SK-N-SH (cell line): ENCODE results near the gene B3GNT7. TPM values are rescaled to one million over a fixed set of nuclear protein-coding genes. Genes with fewer than 3 reads are reported as not detected.

Experiments used
- CTCF ChIA-PET: fragments of 300-600, 350-600 bp; formaldehyde crosslinking; extraction: SDS; loops from one replicate; lab custom pipeline; 2021; lab: Yijun Ruan, JAX
- POLR2A ChIA-PET: fragments of 350-600 bp; sonication (Branson Sonifier 250); formaldehyde crosslinking; extraction: SDS; loops from one replicate; lab custom pipeline; 2020; ENCODE audit warnings: antibody characterized with exemption, inconsistent platforms; lab: Yijun Ruan, JAX
- DNase-seq: peaks from one replicate; pipeline ENCODE4 v3.0.0; 2012
- H2AFZ ChIP-seq: fragments of 200-600 bp; sonication (generic); 2 replicates; pipeline ENCODE4 v1.8.1; 2016; ENCODE audit warnings: antibody characterized with exemption, mild to moderate bottlenecking, low read depth
- H3F3A ChIP-seq: fragments of 200-600 bp; sonication (generic); replicated peaks from 2 replicates; pipeline ENCODE3; 2016; ENCODE audit warnings: antibody characterized with exemption, mild to moderate bottlenecking; ENCODE audit not compliant: insufficient read depth
- H3K27ac ChIP-seq, 2 experiments: fragments of 200-500 bp in 1 of 2; fragments of 200-600 bp in 1 of 2; sonication (Bioruptor generic) in 1 of 2; sonication (generic), shearing (Covaris generic) in 1 of 2; 2 replicates each; pipeline versions ENCODE4 v1.5.1 to v1.6.1; 2014 to 2016; ENCODE audit warnings: low read depth in 2 of 2, inconsistent platforms in 1 of 2, low read length in 1 of 2, mild to moderate bottlenecking in 1 of 2, mixed read lengths in 1 of 2
- H3K27me3 ChIP-seq: fragments of 200-600 bp; sonication (generic), shearing (Covaris generic); 2 replicates; pipeline ENCODE4 v1.6.1; 2016; ENCODE audit warnings: mixed run types; ENCODE audit not compliant: insufficient read depth
- H3K36me3 ChIP-seq, 2 experiments: fragments of 200-500 bp in 1 of 2; fragments of 200-600 bp in 1 of 2; sonication (Bioruptor generic) in 1 of 2; sonication (generic) in 1 of 2; replicated peaks in 1 of 2; 2 replicates each; pipeline versions ENCODE3 to v1.5.1; 2014 to 2016; ENCODE audit warnings: low read length in 1 of 2, mild to moderate bottlenecking in 1 of 2; ENCODE audit not compliant: insufficient read depth in 2 of 2, control insufficient read depth in 1 of 2
- H3K4me1 ChIP-seq, 2 experiments: fragments of 200-500 bp in 1 of 2; fragments of 200-600 bp in 1 of 2; sonication (Bioruptor generic) in 1 of 2; sonication (generic), shearing (Covaris generic) in 1 of 2; 2 replicates each; pipeline versions ENCODE4 v1.5.1 to v1.6.1; 2014 to 2016; ENCODE audit warnings: low read depth in 1 of 2, low read length in 1 of 2, mixed run types in 1 of 2; ENCODE audit not compliant: insufficient read depth in 2 of 2, control insufficient read depth in 1 of 2
- H3K4me2 ChIP-seq: fragments of 200-600 bp; sonication (generic), shearing (Covaris generic); 2 replicates; pipeline ENCODE4 v1.6.1; 2017; ENCODE audit warnings: mixed run types
- H3K4me3 ChIP-seq, 2 experiments: fragments of 200-500 bp in 1 of 2; fragments of 200-600 bp in 1 of 2; sonication (Bioruptor generic) in 1 of 2; sonication (generic), shearing (Covaris generic) in 1 of 2; 2 replicates each; pipeline versions ENCODE4 v1.5.1 to v1.8.1; 2014 to 2016; ENCODE audit warnings: low read depth in 2 of 2, inconsistent platforms in 1 of 2, low read length in 1 of 2, mild to moderate bottlenecking in 1 of 2, mixed read lengths in 1 of 2, moderate library complexity in 1 of 2
- H3K79me2 ChIP-seq: fragments of 200-600 bp; sonication (generic); 2 replicates; pipeline ENCODE4 v1.8.1; 2017; ENCODE audit warnings: mild to moderate bottlenecking; ENCODE audit not compliant: insufficient read depth
- H3K9ac ChIP-seq: fragments of 200-600 bp; sonication (generic); 2 replicates; pipeline ENCODE4 v1.6.1; 2017; ENCODE audit warnings: mixed run types
- H3K9me2 ChIP-seq: fragments of 200-600 bp; sonication (generic); 2 replicates; pipeline ENCODE4 v1.6.1; 2017; ENCODE audit warnings: mixed run types
- H3K9me3 ChIP-seq: fragments of 200-600 bp; sonication (generic); 2 replicates; pipeline ENCODE4 v1.6.1; 2017; ENCODE audit warnings: mixed run types, mild to moderate bottlenecking, moderate library complexity
- H4K20me1 ChIP-seq: fragments of 200-600 bp; sonication (generic); 2 replicates; pipeline ENCODE4 v1.6.1; 2017; ENCODE audit warnings: mild to moderate bottlenecking, mixed run types; ENCODE audit not compliant: insufficient read depth
- EZH2phosphoT487 ChIP-seq: fragments of 200-600 bp; sonication (generic); IDR thresholded peaks from 2 replicates; pipeline ENCODE4 v1.6.1; 2017; ENCODE audit warnings: low read depth, mixed run types, mild to moderate bottlenecking, antibody characterized with exemption, moderate library complexity, borderline replicate concordance
- FOSL2 ChIP-seq: IDR thresholded peaks from 2 replicates; pipeline ENCODE4 v1.4.0; 2012; ENCODE audit warnings: low read depth, mild to moderate bottlenecking, moderate library complexity, borderline replicate concordance
- JUND ChIP-seq: IDR thresholded peaks from 2 replicates; pipeline ENCODE4 v1.4.0; 2012
- MAX ChIP-seq: IDR thresholded peaks from 2 replicates; pipeline ENCODE4 v1.4.0; 2012; ENCODE audit warnings: low read depth
- MEF2A ChIP-seq: IDR thresholded peaks from 2 replicates; pipeline ENCODE4 v1.4.0; 2012; ENCODE audit warnings: low read depth, borderline replicate concordance
- MXI1 ChIP-seq: IDR thresholded peaks from 2 replicates; pipeline ENCODE4 v1.6.1; 2012; ENCODE audit warnings: mild to moderate bottlenecking, low read depth, low read length, improper control_type of control experiment
- NFIC ChIP-seq: IDR thresholded peaks from 2 replicates; pipeline ENCODE4 v1.4.0; 2012; ENCODE audit warnings: borderline replicate concordance
- NRF1 ChIP-seq: IDR thresholded peaks from 2 replicates; pipeline ENCODE4 v1.6.1; 2012; ENCODE audit warnings: low read depth, mild to moderate bottlenecking, low read length
- POLR2AphosphoS5 ChIP-seq: IDR thresholded peaks from 2 replicates; pipeline ENCODE4 v1.6.1; 2012; ENCODE audit warnings: low read depth, low read length
- REST ChIP-seq: IDR thresholded peaks from 2 replicates; pipeline ENCODE4 v1.6.1; 2012; ENCODE audit warnings: mild to moderate bottlenecking, low read depth, low read length, moderate library complexity
- USF1 ChIP-seq: IDR thresholded peaks from 2 replicates; pipeline ENCODE4 v1.4.0; 2012; ENCODE audit warnings: low read depth, borderline replicate concordance
- USF2 ChIP-seq: fragments of 150-350 bp; IDR thresholded peaks from 2 replicates; pipeline ENCODE4 v1.6.1; 2017; ENCODE audit warnings: antibody characterized with exemption, low read length, low read depth, borderline replicate concordance
- ZBTB33 ChIP-seq: IDR thresholded peaks from 2 replicates; pipeline ENCODE4 v1.4.0; 2012; ENCODE audit warnings: low read depth, borderline replicate concordance
- WGBS: methylation state at CpG from one replicate; pipeline ENCODE4 v1.1.6; 2017; ENCODE audit warnings: low lambda C conversion rate; 5-methylcytosine and 5-hydroxymethylcytosine counted together
- polyA plus RNA-seq, 3 experiments: library from polyadenylated mRNA; depleted of rRNA; stranded (reverse); fragments of >200 nt; gene quantifications; 2 replicates each; pipeline ENCODE4 v1.2.3, GENCODE V29; 2012

The B3GNT7 gene
- polyA plus RNA-seq, 1 of the 3 experiments (the other 2 are of a cell fraction): 0.12 TPM

GRCh38 chr2:231436957-231437356 is 41.4 kb downstream of the B3GNT7 start:
- Histone ChIP-seq H3K9me3 (no peaks in the 10 kb centered on the region), H3K9me2 (no peaks in the 10 kb centered on the region), H3K4me1 (no peaks in the 10 kb centered on the region), H3F3A (no peaks in the 10 kb centered on the region), H2AFZ (no peak overlapping the region), H4K20me1 (no peaks in the 10 kb centered on the region), H3K4me3 (no peak overlapping the region), H3K36me3 (no peaks in the 10 kb centered on the region), H3K27ac (no peak overlapping the region), H3K4me2 (no peak overlapping the region), H3K79me2 (no peaks in the 10 kb centered on the region), H3K9ac (no peak overlapping the region), H3K27me3 (no peaks in the 10 kb centered on the region)
- no peak for DNase-seq
- ChIA-PET CTCF (interaction anchor here (0.5 to 1.6 kb wide), 3 partner anchors 15 to 209 kb away, joined by 3 to 6 read pairs (median 3); no protein-coding TSS in a partner anchor), POLR2A (no interaction called here)
- WGBS: 77% methylated on average over 8 of the region's 13 CpGs
- TF ChIP-seq MEF2A: no peak
- no peak for TF ChIP-seq MXI1
- no peak for TF ChIP-seq NRF1
- no peak for TF ChIP-seq USF1
- TF ChIP-seq JUND: no peak
- TF ChIP-seq FOSL2: no peak
- no peak for TF ChIP-seq ZBTB33
- TF ChIP-seq MAX: no peak
- TF ChIP-seq USF2: no peak
- no peak for TF ChIP-seq REST
- TF ChIP-seq NFIC: no peak
- TF ChIP-seq EZH2phosphoT487: no peak
- no peak for TF ChIP-seq POLR2AphosphoS5
